ENCODE measurements around the gene CES2. TPM values are rescaled to one million over a fixed set of nuclear protein-coding genes. Genes with fewer than 3 reads are reported as not detected.

CES2 gene
- total and polyA plus RNA-seq, 9 of the 15 experiments (the other 6 are each of a cell fraction or from before 2014, with no cell fraction given): 2.2 to 37.9 (median 24.4) TPM

GRCh38 chr16:66917741-66918140 lies 17.6 kb upstream of the CES2 start:
- Histone ChIP-seq H3K4me3 (no peak overlapping the region), H3K79me2 (ENCODE audit: control insufficient read depth, insufficient read depth, low read length) (no peaks in the 10 kb centered on the region), H3K9ac (ENCODE audit: insufficient read depth in 1 of 2, low read depth in 2 of 2, low read length in 2 of 2) (peak overlapping the region in 1 of 2 experiments; percentile 48; a peak in 1 of 4 replicates), H3K9me3 (replicated peaks; ENCODE audit: control insufficient read depth, insufficient read depth, low read depth, low read length) (no peaks in the 10 kb centered on the region), H3K4me1 (replicated peaks in 1 of 2; ENCODE audit: control insufficient read depth in 2 of 2, insufficient read depth in 2 of 2, low read length in 2 of 2) (peaks cover 0 to 15% of the 10 kb centered on the region in 2 experiments; a peak in 2 of 5 replicates), H2AFZ (ENCODE audit: low read depth, low read length) (no peak overlapping the region), H3K27ac (ENCODE audit: extremely low read depth, low read depth, low read length) (no peak overlapping the region), H3K9me1 (ENCODE audit: control insufficient read depth, insufficient read depth, low read length) (no peaks in the 10 kb centered on the region), H3K4me2 (ENCODE audit: insufficient read depth, low read length) (no peak overlapping the region), H3K27me3 (ENCODE audit: control insufficient read depth in 2 of 2, insufficient read depth in 2 of 2, low read length in 2 of 2) (peaks cover 15 to 62% of the 10 kb centered on the region in 2 experiments; a peak in 4 of 5 replicates), H3K36me3 (ENCODE audit: control insufficient read depth, insufficient read depth, low read length) (no peaks in the 10 kb centered on the region), H4K20me1 (replicated peaks; ENCODE audit: control insufficient read depth, insufficient read depth, low read length) (no peaks in the 10 kb centered on the region; the same call in 1 of the 2 replicates)
- CTCF ChIA-PET (ENCODE audit: low intra/inter-chr PET ratio): no interaction called here
- in situ Hi-C loops (cut with MboI) (no loop called here), intact Hi-C loops (cut with micrococcal nuclease) (no loop called here)
- DNase-seq (ENCODE audit: extremely low read depth in 1 of 4, low spot score in 3 of 4) (no peak), ATAC-seq (no peak), FAIRE-seq (no peak)
- no peak for TF ChIP-seq SPI1 (IDR thresholded peaks at IDR 0.05; ENCODE audit: borderline replicate concordance, low read depth, low read length)
- TF ChIP-seq NR3C1 (CRISPR knock-in tag; IDR thresholded peaks at IDR 0.05): no peak
- TF ChIP-seq RBM22 (IDR thresholded peaks at IDR 0.05; ENCODE audit: low read depth, low read length, poor library complexity, severe bottlenecking): no peak
- TF ChIP-seq ZNF408 (CRISPR knock-in tag; IDR thresholded peaks at IDR 0.05; ENCODE audit: low read depth): no peak
- TF ChIP-seq ZNF282 (CRISPR knock-in tag; IDR thresholded peaks at IDR 0.05): no peak
- no peak for TF ChIP-seq CEBPB (tag; IDR thresholded peaks at IDR 0.05)
- no peak for TF ChIP-seq MAX (CRISPR knock-in tag; IDR thresholded peaks at IDR 0.05)
- TF ChIP-seq NFXL1 (CRISPR knock-in tag; IDR thresholded peaks at IDR 0.05): no peak
- no peak for TF ChIP-seq CC2D1A (IDR thresholded peaks at IDR 0.05)
- no peak for TF ChIP-seq PURB (CRISPR knock-in tag; IDR thresholded peaks at IDR 0.05; ENCODE audit: low read depth)
- TF ChIP-seq ZNF280A (IDR thresholded peaks at IDR 0.05; ENCODE audit: low read depth, partially characterized antibody): no peak
- no peak for TF ChIP-seq MEF2D (tag; conservative IDR thresholded peaks at IDR 0.05; ENCODE audit: low read depth)
- POLR2A ChIA-PET: interaction anchor here (0.8 to 2.4 kb wide), 4 partner anchors 12 to 17 kb away, joined by 3 to 9 read pairs (median 4); no protein-coding TSS in a partner anchor
- BruUV-seq (replicated peaks): no TSS peak
- WGBS (ENCODE audit: insufficient coverage, low coverage, missing lambda C conversion rate): 14% methylated on average over 9 of the region's 9 CpGs
